ENCODE measurements around the gene NUDC. TPM values are rescaled to one million over a fixed set of nuclear protein-coding genes. Genes with fewer than 3 reads are reported as not detected.
A peak's percentile ranks its signal among the peaks of the same experiment; 100 is the strongest.

Gene NUDC
- total and polyA plus RNA-seq, 9 of the 15 experiments (the other 6 are each of a cell fraction or from before 2014, with no cell fraction given) = 9.8 to 234 (median 149) TPM

DNA sequence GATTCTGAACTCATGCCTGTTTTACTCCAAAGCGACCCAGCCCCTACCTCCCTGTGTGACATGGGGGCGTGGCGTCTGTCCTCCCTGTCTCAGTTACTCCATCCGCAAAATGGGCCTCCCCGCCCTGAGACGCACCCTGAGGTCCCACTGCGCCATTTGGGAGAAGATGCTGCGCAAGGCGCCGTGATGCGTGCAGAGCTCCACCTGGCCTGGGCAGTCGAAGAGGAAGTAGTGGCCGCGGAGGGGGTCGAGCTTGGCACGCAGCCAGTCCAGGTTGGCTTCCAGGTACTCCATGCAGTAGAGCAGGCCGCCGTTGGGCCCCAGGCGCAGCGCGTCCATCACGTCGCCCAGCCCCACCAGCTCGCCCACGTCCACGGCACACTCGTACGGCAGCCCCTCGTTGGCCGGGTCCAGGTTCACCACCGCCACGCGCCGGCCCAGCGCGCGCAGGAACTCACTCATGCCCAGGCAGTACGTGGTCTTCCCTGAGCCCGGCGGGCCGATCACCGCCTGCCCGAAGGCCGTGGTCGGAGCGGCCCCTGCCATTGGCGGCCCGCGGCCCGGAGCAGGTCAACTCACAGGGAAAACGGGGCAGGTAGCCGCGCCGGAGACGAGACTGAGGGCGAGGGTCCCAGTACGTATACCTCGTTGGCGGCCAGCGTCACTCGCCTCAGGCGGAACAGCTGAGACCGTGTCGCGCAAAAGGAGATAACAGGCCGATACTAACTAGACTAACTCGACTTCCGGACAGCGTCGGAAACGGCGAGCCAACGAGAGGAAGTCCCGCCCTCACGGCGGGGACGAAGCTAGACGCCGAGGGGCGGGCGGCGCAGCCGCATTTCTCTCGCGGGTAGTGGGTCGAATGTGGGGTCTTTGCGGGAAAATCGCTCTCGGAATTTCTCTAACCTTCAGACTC is 31.7 kb upstream of the NUDC start, which contains the start of gene GPN2 (continued):
- TF ChIP-seq U2AF1 (optimal IDR thresholded peaks at IDR 0.05; ENCODE audit: low read depth, low read length) = peak; percentile 93
- 0 out of 2 replicates have a peak, but pooled peaks have one; percentile 42 for TF ChIP-seq SMARCE1 (IDR thresholded peaks at IDR 0.05)
- no peak for TF ChIP-seq IRF1 (CRISPR knock-in tag; IDR thresholded peaks at IDR 0.05; ENCODE audit: borderline replicate concordance)
- no peak for TF ChIP-seq CEBPG (CRISPR knock-in tag; IDR thresholded peaks at IDR 0.05)
- no peak for TF ChIP-seq CEBPG (tag; conservative IDR thresholded peaks at IDR 0.05 in 1 of 2, IDR thresholded peaks at IDR 0.05 in 1 of 2)
- TF ChIP-seq RBM39 (optimal IDR thresholded peaks at IDR 0.05; ENCODE audit: low read depth, low read length) = no peak
- TF ChIP-seq RBM25 (IDR thresholded peaks at IDR 0.05; ENCODE audit: low read depth, low read length, severe bottlenecking) = peak; percentile 31
- TF ChIP-seq, protein P1, sequence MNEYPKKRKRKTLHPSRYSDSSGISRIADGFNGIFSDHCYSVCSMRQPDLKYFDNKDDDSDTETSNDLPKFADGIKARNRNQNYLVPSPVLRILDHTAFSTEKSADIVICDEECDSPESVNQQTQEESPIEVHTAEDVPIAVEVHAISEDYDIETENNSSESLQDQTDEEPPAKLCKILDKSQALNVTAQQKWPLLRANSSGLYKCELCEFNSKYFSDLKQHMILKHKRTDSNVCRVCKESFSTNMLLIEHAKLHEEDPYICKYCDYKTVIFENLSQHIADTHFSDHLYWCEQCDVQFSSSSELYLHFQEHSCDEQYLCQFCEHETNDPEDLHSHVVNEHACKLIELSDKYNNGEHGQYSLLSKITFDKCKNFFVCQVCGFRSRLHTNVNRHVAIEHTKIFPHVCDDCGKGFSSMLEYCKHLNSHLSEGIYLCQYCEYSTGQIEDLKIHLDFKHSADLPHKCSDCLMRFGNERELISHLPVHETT (CRISPR knock-in tag; conservative IDR thresholded peaks at IDR 0.05 in 1 of 2, IDR thresholded peaks at IDR 0.05 in 1 of 2) = peak in 1 of 2 experiments; percentile 88; a peak in 2 of 4 replicates
- TF ChIP-seq NCOR1 (IDR thresholded peaks at IDR 0.05) = peak; percentile 41; the same call in 1 of the 2 replicates
- TF ChIP-seq RBM14 (IDR thresholded peaks at IDR 0.05; ENCODE audit: borderline replicate concordance, insufficient read depth, low read depth, low read length) = no peak
- TF ChIP-seq ADNP (tag; IDR thresholded peaks at IDR 0.05) = no peak
- TF ChIP-seq POLR2B (IDR thresholded peaks at IDR 0.05; ENCODE audit: low read depth, partially characterized antibody) = peak; percentile 92
- TF ChIP-seq EGR1 (conservative IDR thresholded peaks at IDR 0.05) = peak; percentile 51; the same call in 1 of the 2 replicates
- TF ChIP-seq SAP30 (IDR thresholded peaks at IDR 0.05; ENCODE audit: borderline replicate concordance, insufficient read depth, low read depth, low read length, poor library complexity, severe bottlenecking) = peak; percentile 92
- TF ChIP-seq ZNF395 (CRISPR knock-in tag; IDR thresholded peaks at IDR 0.05) = no peak; the same call in 1 of the 2 replicates
- TF ChIP-seq NFIX (CRISPR knock-in tag; IDR thresholded peaks at IDR 0.05; ENCODE audit: low read depth) = peak; percentile 57
- TF ChIP-seq IRF9 (tag; IDR thresholded peaks at IDR 0.05) = no peak
- TF ChIP-seq KAT8 (IDR thresholded peaks at IDR 0.05; ENCODE audit: low read depth) = no peak
- no peak for TF ChIP-seq PURB (CRISPR knock-in tag; IDR thresholded peaks at IDR 0.05; ENCODE audit: low read depth)
- TF ChIP-seq CBX2 (IDR thresholded peaks at IDR 0.05; ENCODE audit: insufficient read depth, low read length, poor library complexity, severe bottlenecking) = no peak
- no peak for TF ChIP-seq TARDBP (IDR thresholded peaks at IDR 0.05)
- TF ChIP-seq C11orf30 (IDR thresholded peaks at IDR 0.05; ENCODE audit: low read depth) = peak; percentile 75
- TF ChIP-seq TAL1 (IDR thresholded peaks at IDR 0.05) = no peak
